PC-9 (cell line): Measurements from ENCODE around the gene PHLDB2.

Experiments used
- CTCF ChIP-seq: fragments of 200-600 bp; sonication (generic); conservative IDR thresholded peaks from 2 replicates; pipeline ENCODE4 v1.6.1; 2017; ENCODE audit warnings: mixed run types, antibody characterized with exemption, mild to moderate bottlenecking, moderate library complexity
- EZH2 ChIP-seq: fragments of 200-600 bp; sonication (generic); IDR thresholded peaks from 2 replicates; pipeline ENCODE4 v1.8.0; 2017; ENCODE audit warnings: antibody characterized with exemption, low read depth

- no peak for TF ChIP-seq EZH2
- no peak for TF ChIP-seq CTCF
Measured at GRCh38 chr3:111999484-112000324, 140.6 kb downstream of the PHLDB2 start.
